HG02870 (cell line): Measurements from ENCODE around the gene SPON1.

Source experiments
- ATAC-seq: cut with Tn5 transposase; IDR thresholded peaks from one replicate; pipeline ENCODE4 v1.9.1; 2021; ENCODE audit warnings: mild to moderate bottlenecking, moderate library complexity; ENCODE audit not compliant: unreplicated experiment

The SPON1 gene

GRCh38 chr11:13942971-13943381 is 19.5 kb upstream of the SPON1 start:
- ATAC-seq = no peak

- ATAC-seq = no peak
Measured at GRCh38 chr11:13944016-13944415, 18.5 kb upstream of the SPON1 start.

- no peak for ATAC-seq
Measured at GRCh38 chr11:13944911-13945425, 17.6 kb upstream of the SPON1 start.

GRCh38 chr11:13947379-13947778 is 15.1 kb upstream of the SPON1 start:
- ATAC-seq = no peak

GRCh38 chr11:13949876-13950275 is 12.6 kb upstream of the SPON1 start:
- ATAC-seq = no peak

GRCh38 chr11:13952221-13952620 is 10.3 kb upstream of the SPON1 start:
- ATAC-seq = no peak

- no peak for ATAC-seq
Measured at GRCh38 chr11:13952668-13953067, 9.9 kb upstream of the SPON1 start.

GRCh38 chr11:13954591-13954990 is 7.9 kb upstream of the SPON1 start:
- no peak for ATAC-seq

- no peak for ATAC-seq
Measured at GRCh38 chr11:13955971-13956421, 6.5 kb upstream of the SPON1 start.

GRCh38 chr11:13956988-13957387 is 5.5 kb upstream of the SPON1 start:
- ATAC-seq = no peak

GRCh38 chr11:13958641-13959400 is 3.7 kb upstream of the SPON1 start:
- ATAC-seq = no peak

GRCh38 chr11:13962198-13962561 is 343 bp upstream of the SPON1 start:
- no peak for ATAC-seq

GRCh38 chr11:13963169-13963948 is 836 bp downstream of the SPON1 start:
- no peak for ATAC-seq

GRCh38 chr11:13963949-13964770 is 1.6 kb downstream of the SPON1 start:
- ATAC-seq = no peak

GRCh38 chr11:13964771-13965074 is 2.2 kb downstream of the SPON1 start:
- no peak for ATAC-seq

- ATAC-seq = no peak
Measured at GRCh38 chr11:13965337-13965736, 2.8 kb downstream of the SPON1 start.

- no peak for ATAC-seq
Measured at GRCh38 chr11:13966013-13966412, 3.5 kb downstream of the SPON1 start.

GRCh38 chr11:13966486-13966885 is 4.0 kb downstream of the SPON1 start:
- ATAC-seq = no peak

- no peak for ATAC-seq
Measured at GRCh38 chr11:13970986-13971385, 8.5 kb downstream of the SPON1 start.

- no peak for ATAC-seq
Measured at GRCh38 chr11:13972043-13972910, 9.8 kb downstream of the SPON1 start.
